RWPE1 (cell line): Measurements from ENCODE around the gene THRB.

ENCODE experiments used
- CTCF ChIA-PET: fragments of 350-600 bp; sonication (Branson Sonifier 250); formaldehyde crosslinking; extraction: SDS; loops from one replicate; lab custom pipeline; 2021; lab: Yijun Ruan, JAX
- POLR2A ChIA-PET: fragments of 400-600 bp; formaldehyde crosslinking; extraction: SDS; loops from one replicate; lab custom pipeline; 2020; ENCODE audit warnings: antibody characterized with exemption; ENCODE audit not compliant: low non-redundant PET; lab: Yijun Ruan, JAX
- DNase-seq: peaks from one replicate; pipeline ENCODE4 v3.0.0; 2012; ENCODE audit warnings: low spot score
- H3K27ac ChIP-seq: fragments of 450-650 bp; 2 replicates; pipeline ENCODE4 v1.5.1; 2017
- CTCF ChIP-seq: fragments of 450-650 bp; conservative IDR thresholded peaks from 2 replicates; pipeline ENCODE4 v1.5.1; 2017; ENCODE audit warnings: low read depth, mild to moderate bottlenecking

Gene THRB

GRCh38 chr3:24201301-24201700, 293.3 kb downstream of the THRB start:
- no peak overlapping the region for H3K27ac ChIP-seq
- ChIA-PET POLR2A (no interaction called here), CTCF (no interaction called here)
- no peak for DNase-seq
- no peak for TF ChIP-seq CTCF

GRCh38 chr3:24199775-24200247, 294.8 kb downstream of the THRB start:
- no peak for TF ChIP-seq CTCF
- H3K27ac ChIP-seq: no peak overlapping the region
- CTCF ChIA-PET: no interaction called here
- DNase-seq: no peak
- POLR2A ChIA-PET: interaction anchor here (0.6 kb wide), 1 partner anchor 8 kb away, joined by 3 read pairs; no protein-coding TSS in a partner anchor

- ChIA-PET CTCF (no interaction called here), POLR2A (no interaction called here)
- no peak for TF ChIP-seq CTCF
These were observed 295.4 kb downstream of the THRB start for GRCh38 chr3:24199300-24199699.

GRCh38 chr3:24198728-24199127, 295.9 kb downstream of the THRB start:
- CTCF ChIA-PET: no interaction called here
- POLR2A ChIA-PET: no interaction called here
- DNase-seq: no peak
- H3K27ac ChIP-seq: no peak overlapping the region
- TF ChIP-seq CTCF: no peak

More at GRCh38 chr3:24199300-24199699, 295.4 kb downstream of the THRB start:
- no peak for DNase-seq
- no peak overlapping the region for H3K27ac ChIP-seq

- ChIA-PET CTCF (no interaction called here), POLR2A (no interaction called here)
These were observed 296.8 kb downstream of the THRB start for GRCh38 chr3:24197809-24198208.

GRCh38 chr3:24196526-24196925, 298.1 kb downstream of the THRB start:
- DNase-seq: no peak
- no peak for TF ChIP-seq CTCF
- ChIA-PET CTCF (no interaction called here), POLR2A (no interaction called here)
- H3K27ac ChIP-seq: no peak overlapping the region

More at GRCh38 chr3:24197809-24198208, 296.8 kb downstream of the THRB start:
- no peak overlapping the region for H3K27ac ChIP-seq
- DNase-seq: no peak
- no peak for TF ChIP-seq CTCF
